Keratinocyte (primary cell): ENCODE data around the gene NTMT1.

ENCODE experiments used
- EZH2 ChIP-seq: IDR thresholded peaks from one replicate; pipeline ENCODE4 v1.6.1; 2012; ENCODE audit warnings: inconsistent platforms, mild to moderate bottlenecking, low read length, moderate library complexity
- TF ChIP-seq, protein P1 (sequence below), 3 experiments: IDR thresholded peaks in 1 of 3; conservative IDR thresholded peaks in 1 of 3; optimal IDR thresholded peaks in 1 of 3; 2 replicates in 2 of 3; 3 replicates in 1 of 3; pipeline versions ENCODE3 to v1.5.1; 2011; ENCODE audit warnings: low read length in 3 of 3, mild to moderate bottlenecking in 3 of 3, moderate library complexity in 2 of 3, control low read depth in 1 of 3, inconsistent platforms in 1 of 3; ENCODE audit not compliant: insufficient read depth in 2 of 3; ENCODE audit errors: extremely low read depth in 1 of 3

- TF ChIP-seq, protein P1, sequence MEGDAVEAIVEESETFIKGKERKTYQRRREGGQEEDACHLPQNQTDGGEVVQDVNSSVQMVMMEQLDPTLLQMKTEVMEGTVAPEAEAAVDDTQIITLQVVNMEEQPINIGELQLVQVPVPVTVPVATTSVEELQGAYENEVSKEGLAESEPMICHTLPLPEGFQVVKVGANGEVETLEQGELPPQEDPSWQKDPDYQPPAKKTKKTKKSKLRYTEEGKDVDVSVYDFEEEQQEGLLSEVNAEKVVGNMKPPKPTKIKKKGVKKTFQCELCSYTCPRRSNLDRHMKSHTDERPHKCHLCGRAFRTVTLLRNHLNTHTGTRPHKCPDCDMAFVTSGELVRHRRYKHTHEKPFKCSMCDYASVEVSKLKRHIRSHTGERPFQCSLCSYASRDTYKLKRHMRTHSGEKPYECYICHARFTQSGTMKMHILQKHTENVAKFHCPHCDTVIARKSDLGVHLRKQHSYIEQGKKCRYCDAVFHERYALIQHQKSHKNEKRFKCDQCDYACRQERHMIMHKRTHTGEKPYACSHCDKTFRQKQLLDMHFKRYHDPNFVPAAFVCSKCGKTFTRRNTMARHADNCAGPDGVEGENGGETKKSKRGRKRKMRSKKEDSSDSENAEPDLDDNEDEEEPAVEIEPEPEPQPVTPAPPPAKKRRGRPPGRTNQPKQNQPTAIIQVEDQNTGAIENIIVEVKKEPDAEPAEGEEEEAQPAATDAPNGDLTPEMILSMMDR (optimal IDR thresholded peaks at IDR 0.05 in 1 of 3, IDR thresholded peaks at IDR 0.05 in 1 of 3, conservative IDR thresholded peaks at IDR 0.05 in 1 of 3; ENCODE audit: extremely low read depth in 1 of 3, insufficient read depth in 2 of 3, low read length in 3 of 3) = no peak
- TF ChIP-seq EZH2 = no peak
Measured at GRCh38 chr9:129656795-129657390, 30.9 kb downstream of the NTMT1 start.
